ENCODE data around the gene RPL28. TPM values are rescaled to one million over a fixed set of nuclear protein-coding genes. Genes with fewer than 3 reads are reported as not detected.
A peak's percentile ranks its signal among the peaks of the same experiment; 100 is the strongest.

Gene RPL28
- total and polyA plus RNA-seq, 2 of the 13 experiments (the other 11 are each of a cell fraction or from before 2014, with no cell fraction given): 105 to 420 TPM

GRCh38 chr19:55385724-55386492 is at the start of gene RPL28 (continued):
- TF ChIP-seq HOXA5 (CRISPR knock-in tag; IDR thresholded peaks at IDR 0.05) (peak; percentile 4), ETV5 (CRISPR knock-in tag; IDR thresholded peaks at IDR 0.05; ENCODE audit: borderline replicate concordance) (peak; percentile 71), ZFP36L1 (CRISPR knock-in tag; IDR thresholded peaks at IDR 0.05) (peak; percentile 66; the same call in 1 of the 2 replicates), ZFP90 (CRISPR knock-in tag; IDR thresholded peaks at IDR 0.05; ENCODE audit: borderline replicate concordance) (peak; percentile 51; the same call in 1 of the 2 replicates), TFDP2 (CRISPR knock-in tag; IDR thresholded peaks at IDR 0.05) (no peak), ZSCAN21 (CRISPR knock-in tag; IDR thresholded peaks at IDR 0.05; ENCODE audit: borderline replicate concordance) (peak; percentile 87; the same call in 1 of the 2 replicates), AKAP8 (CRISPR knock-in tag; IDR thresholded peaks at IDR 0.05) (no peak; the same call in 1 of the 2 replicates), KLF9 (CRISPR knock-in tag; IDR thresholded peaks at IDR 0.05; ENCODE audit: low read depth) (no peak), ZZZ3 (CRISPR knock-in tag; IDR thresholded peaks at IDR 0.05; ENCODE audit: borderline replicate concordance) (peak; percentile 94; the same call in 1 of the 2 replicates), ZSCAN9 (CRISPR knock-in tag; IDR thresholded peaks at IDR 0.05; ENCODE audit: borderline replicate concordance) (0 out of 2 replicates have a peak, but pooled peaks have one; percentile 46), ETV6 (CRISPR knock-in tag; conservative IDR thresholded peaks at IDR 0.05) (0 out of 2 replicates have a peak, but pooled peaks have one; percentile 64), MAFF (IDR thresholded peaks at IDR 0.05; ENCODE audit: low read depth, low read length) (no peak), HNRNPL (IDR thresholded peaks at IDR 0.05; ENCODE audit: low read depth, low read length) (peak; percentile 35; the same call in 1 of the 2 replicates), MTA3 (CRISPR knock-in tag; IDR thresholded peaks at IDR 0.05) (no peak), CAMTA2 (CRISPR knock-in tag; IDR thresholded peaks at IDR 0.05; ENCODE audit: borderline replicate concordance) (peak; percentile 55; the same call in 1 of the 2 replicates)
- TF ChIP-seq, protein P1, sequence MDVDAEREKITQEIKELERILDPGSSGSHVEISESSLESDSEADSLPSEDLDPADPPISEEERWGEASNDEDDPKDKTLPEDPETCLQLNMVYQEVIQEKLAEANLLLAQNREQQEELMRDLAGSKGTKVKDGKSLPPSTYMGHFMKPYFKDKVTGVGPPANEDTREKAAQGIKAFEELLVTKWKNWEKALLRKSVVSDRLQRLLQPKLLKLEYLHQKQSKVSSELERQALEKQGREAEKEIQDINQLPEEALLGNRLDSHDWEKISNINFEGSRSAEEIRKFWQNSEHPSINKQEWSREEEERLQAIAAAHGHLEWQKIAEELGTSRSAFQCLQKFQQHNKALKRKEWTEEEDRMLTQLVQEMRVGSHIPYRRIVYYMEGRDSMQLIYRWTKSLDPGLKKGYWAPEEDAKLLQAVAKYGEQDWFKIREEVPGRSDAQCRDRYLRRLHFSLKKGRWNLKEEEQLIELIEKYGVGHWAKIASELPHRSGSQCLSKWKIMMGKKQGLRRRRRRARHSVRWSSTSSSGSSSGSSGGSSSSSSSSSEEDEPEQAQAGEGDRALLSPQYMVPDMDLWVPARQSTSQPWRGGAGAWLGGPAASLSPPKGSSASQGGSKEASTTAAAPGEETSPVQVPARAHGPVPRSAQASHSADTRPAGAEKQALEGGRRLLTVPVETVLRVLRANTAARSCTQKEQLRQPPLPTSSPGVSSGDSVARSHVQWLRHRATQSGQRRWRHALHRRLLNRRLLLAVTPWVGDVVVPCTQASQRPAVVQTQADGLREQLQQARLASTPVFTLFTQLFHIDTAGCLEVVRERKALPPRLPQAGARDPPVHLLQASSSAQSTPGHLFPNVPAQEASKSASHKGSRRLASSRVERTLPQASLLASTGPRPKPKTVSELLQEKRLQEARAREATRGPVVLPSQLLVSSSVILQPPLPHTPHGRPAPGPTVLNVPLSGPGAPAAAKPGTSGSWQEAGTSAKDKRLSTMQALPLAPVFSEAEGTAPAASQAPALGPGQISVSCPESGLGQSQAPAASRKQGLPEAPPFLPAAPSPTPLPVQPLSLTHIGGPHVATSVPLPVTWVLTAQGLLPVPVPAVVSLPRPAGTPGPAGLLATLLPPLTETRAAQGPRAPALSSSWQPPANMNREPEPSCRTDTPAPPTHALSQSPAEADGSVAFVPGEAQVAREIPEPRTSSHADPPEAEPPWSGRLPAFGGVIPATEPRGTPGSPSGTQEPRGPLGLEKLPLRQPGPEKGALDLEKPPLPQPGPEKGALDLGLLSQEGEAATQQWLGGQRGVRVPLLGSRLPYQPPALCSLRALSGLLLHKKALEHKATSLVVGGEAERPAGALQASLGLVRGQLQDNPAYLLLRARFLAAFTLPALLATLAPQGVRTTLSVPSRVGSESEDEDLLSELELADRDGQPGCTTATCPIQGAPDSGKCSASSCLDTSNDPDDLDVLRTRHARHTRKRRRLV (CRISPR knock-in tag; IDR thresholded peaks at IDR 0.05): peak; percentile 82
- TF ChIP-seq, protein P2, sequence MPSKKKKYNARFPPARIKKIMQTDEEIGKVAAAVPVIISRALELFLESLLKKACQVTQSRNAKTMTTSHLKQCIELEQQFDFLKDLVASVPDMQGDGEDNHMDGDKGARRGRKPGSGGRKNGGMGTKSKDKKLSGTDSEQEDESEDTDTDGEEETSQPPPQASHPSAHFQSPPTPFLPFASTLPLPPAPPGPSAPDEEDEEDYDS (CRISPR knock-in tag; IDR thresholded peaks at IDR 0.05): peak; percentile 99
- TF ChIP-seq, protein P3, sequence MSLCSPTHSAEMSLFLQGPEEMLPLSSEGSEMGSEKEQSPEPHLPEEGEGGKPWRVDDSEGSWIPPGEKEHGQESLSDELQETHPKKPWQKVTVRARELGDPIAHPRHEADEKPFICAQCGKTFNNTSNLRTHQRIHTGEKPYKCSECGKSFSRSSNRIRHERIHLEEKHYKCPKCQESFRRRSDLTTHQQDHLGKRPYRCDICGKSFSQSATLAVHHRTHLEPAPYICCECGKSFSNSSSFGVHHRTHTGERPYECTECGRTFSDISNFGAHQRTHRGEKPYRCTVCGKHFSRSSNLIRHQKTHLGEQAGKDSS (CRISPR knock-in tag; IDR thresholded peaks at IDR 0.05; ENCODE audit: borderline replicate concordance, low read depth): peak; percentile 80
- TF ChIP-seq, protein P4, sequence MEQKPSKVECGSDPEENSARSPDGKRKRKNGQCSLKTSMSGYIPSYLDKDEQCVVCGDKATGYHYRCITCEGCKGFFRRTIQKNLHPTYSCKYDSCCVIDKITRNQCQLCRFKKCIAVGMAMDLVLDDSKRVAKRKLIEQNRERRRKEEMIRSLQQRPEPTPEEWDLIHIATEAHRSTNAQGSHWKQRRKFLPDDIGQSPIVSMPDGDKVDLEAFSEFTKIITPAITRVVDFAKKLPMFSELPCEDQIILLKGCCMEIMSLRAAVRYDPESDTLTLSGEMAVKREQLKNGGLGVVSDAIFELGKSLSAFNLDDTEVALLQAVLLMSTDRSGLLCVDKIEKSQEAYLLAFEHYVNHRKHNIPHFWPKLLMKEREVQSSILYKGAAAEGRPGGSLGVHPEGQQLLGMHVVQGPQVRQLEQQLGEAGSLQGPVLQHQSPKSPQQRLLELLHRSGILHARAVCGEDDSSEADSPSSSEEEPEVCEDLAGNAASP (CRISPR knock-in tag; IDR thresholded peaks at IDR 0.05; ENCODE audit: borderline replicate concordance): peak; percentile 53

Data from HepG2 (cell line).